Activated T-cell treated with anti-CD3 and anti-CD28 coated beads for 24 hours (primary cell): Measurements from ENCODE around the gene ZBTB38.

Experiments
- DNase-seq: peaks from one replicate; pipeline ENCODE4 v3.0.0-alpha.2; 2020; ENCODE audit warnings: low read depth

The ZBTB38 gene

GRCh38 chr3:141403576-141403975 is 35.3 kb downstream of the ZBTB38 start:
- DNase-seq = no peak

GRCh38 chr3:141405025-141405424 is 36.7 kb downstream of the ZBTB38 start:
- no peak for DNase-seq

GRCh38 chr3:141405591-141405990 is 37.3 kb downstream of the ZBTB38 start:
- DNase-seq = no peak

- no peak for DNase-seq
Measured at GRCh38 chr3:141406265-141406664, 38.0 kb downstream of the ZBTB38 start.

- no peak for DNase-seq
Measured at GRCh38 chr3:141407047-141407446, 38.7 kb downstream of the ZBTB38 start.

GRCh38 chr3:141407825-141408224 is 39.5 kb downstream of the ZBTB38 start:
- DNase-seq = no peak

GRCh38 chr3:141408596-141408995 is 40.3 kb downstream of the ZBTB38 start:
- no peak for DNase-seq

GRCh38 chr3:141409940-141410241 is 41.6 kb downstream of the ZBTB38 start:
- DNase-seq = no peak

GRCh38 chr3:141410408-141410807 is 42.1 kb downstream of the ZBTB38 start:
- DNase-seq = no peak

- no peak for DNase-seq
Measured at GRCh38 chr3:141410846-141411245, 42.5 kb downstream of the ZBTB38 start.

- DNase-seq = peak; percentile 26
Measured at GRCh38 chr3:141411251-141411771, 43.0 kb downstream of the ZBTB38 start.

GRCh38 chr3:141412087-141412935 is 44.0 kb downstream of the ZBTB38 start:
- peak; percentile 19 for DNase-seq

- no peak for DNase-seq
Measured at GRCh38 chr3:141412936-141413354, 44.6 kb downstream of the ZBTB38 start.

- no peak for DNase-seq
Measured at GRCh38 chr3:141413391-141413790, 45.1 kb downstream of the ZBTB38 start.

GRCh38 chr3:141413801-141414689 is 45.7 kb downstream of the ZBTB38 start:
- DNase-seq = peak; percentile 33

GRCh38 chr3:141414800-141415462 is 46.6 kb downstream of the ZBTB38 start:
- DNase-seq = no peak

- no peak for DNase-seq
Measured at GRCh38 chr3:141415953-141416352, 47.6 kb downstream of the ZBTB38 start.
